Tibial nerve (tissue), 4 donors: ENCODE data around the gene F11R. TPM values are rescaled to one million over a fixed set of nuclear protein-coding genes. Genes with fewer than 3 reads are reported as not detected.

Source experiments
- DNase-seq, 2 donors: peaks; one replicate each; pipeline ENCODE4 v3.0.0-alpha.2; 2019; ENCODE audit warnings: low spot score in 2 of 2
- H3K27ac ChIP-seq, 4 donors: fragments of 200-600 bp; sonication (generic) in 3 of 4; one replicate each; pipeline ENCODE4 v1.5.1; 2017 to 2019; ENCODE audit warnings: mild to moderate bottlenecking in 1 of 4
- H3K27me3 ChIP-seq, 2 donors: fragments of 200-600 bp; sonication (generic) in 1 of 2; one replicate each; pipeline versions ENCODE4 v1.5.1 to v1.6.0; 2017 to 2019
- H3K36me3 ChIP-seq, 3 donors: fragments of 200-600 bp; sonication (generic); one replicate each; pipeline ENCODE4 v1.5.1; 2018 to 2019
- H3K4me1 ChIP-seq, 4 donors: fragments of 200-600 bp; sonication (generic) in 3 of 4; one replicate each; pipeline ENCODE4 v1.5.1; 2017 to 2019
- H3K4me3 ChIP-seq, 4 donors: fragments of 200-600 bp; sonication (generic) in 3 of 4; one replicate each; pipeline ENCODE4 v1.5.1; 2017 to 2019; ENCODE audit warnings: mild to moderate bottlenecking in 1 of 4, moderate library complexity in 1 of 4
- H3K9me3 ChIP-seq, 4 donors: fragments of 200-600 bp; sonication (generic) in 3 of 4; one replicate each; pipeline ENCODE4 v1.5.1; 2017 to 2019
- CTCF ChIP-seq, 5 experiments: fragments of 200-600 bp in 3 of 5; fragments of 450-650 bp in 2 of 5; sonication (generic) in 3 of 5; IDR thresholded peaks; one replicate each; pipeline ENCODE4 v1.5.1; 2016 to 2019; ENCODE audit warnings: antibody characterized with exemption in 5 of 5, mild to moderate bottlenecking in 3 of 5, moderate library complexity in 2 of 5
- EP300 ChIP-seq, 2 donors: sonication (generic); formaldehyde crosslinking; IDR thresholded peaks; one replicate each; pipeline ENCODE4 v1.6.1; 2017; ENCODE audit warnings: antibody characterized with exemption in 2 of 2, mild to moderate bottlenecking in 1 of 2
- POLR2A ChIP-seq, 2 donors: fragments of 450-650 bp; IDR thresholded peaks; one replicate each; pipeline ENCODE4 v1.6.1; 2017; ENCODE audit warnings: antibody characterized with exemption in 2 of 2, mild to moderate bottlenecking in 2 of 2, moderate library complexity in 2 of 2
- WGBS, 2 donors: methylation state at CpG; one replicate each; pipeline ENCODE4 v1.1.5; 2018; 5-methylcytosine and 5-hydroxymethylcytosine counted together
- total RNA-seq, 4 donors: library from RNA; depleted of rRNA; stranded (reverse); fragments of >200 nt; gene quantifications; one replicate each; pipeline ENCODE4 v1.1.0, GENCODE V29; 2016

The F11R gene
- total RNA-seq, 4 donors from 2014 or later, result 6.9 to 23.1 (median 14.9) TPM

DNA sequence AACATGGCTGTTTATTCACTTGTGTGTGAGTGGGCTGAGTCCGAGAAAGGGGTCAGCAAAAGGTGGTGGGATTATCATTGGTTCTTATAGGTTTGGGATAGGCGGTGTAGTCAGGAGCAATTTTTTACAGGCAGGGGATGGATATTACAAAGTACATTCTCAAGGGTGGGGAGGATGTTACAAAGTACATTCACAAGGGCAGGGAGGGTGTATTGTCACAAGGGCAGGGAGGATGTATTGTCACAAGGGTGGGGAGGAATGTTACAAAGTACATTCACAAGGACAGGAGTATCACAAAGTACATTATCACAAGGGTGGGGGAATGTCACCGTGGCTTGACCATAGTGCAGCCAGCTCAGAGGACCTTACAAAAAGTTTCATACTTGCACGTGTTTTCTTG lies 35.2 kb downstream of the F11R start:
- 90 to 93% methylated on average over 4 of the region's 4 CpGs for WGBS, 2 donors
- no peak for DNase-seq
- Histone ChIP-seq H3K4me3 (no peak overlapping the region), H3K9me3 (no peaks in the 10 kb centered on the region), H3K27ac (no peak overlapping the region), H3K4me1 (peaks cover 0 to 17% (median 0%) of the 10 kb centered on the region in 4 donors), H3K27me3 (peaks cover 0 to 15% of the 10 kb centered on the region in 2 donors), H3K36me3 (no peaks in the 10 kb centered on the region)
- no peak for TF ChIP-seq CTCF (IDR thresholded peaks at IDR 0.05)
- no peak for TF ChIP-seq POLR2A (IDR thresholded peaks at IDR 0.05)
- TF ChIP-seq EP300 (IDR thresholded peaks at IDR 0.05), result no peak

- Histone ChIP-seq H3K9me3 (no peaks in the 10 kb centered on the region), H3K4me1 (peaks cover 0 to 10% (median 0%) of the 10 kb centered on the region in 4 donors), H3K27ac (no peak overlapping the region), H3K36me3 (no peaks in the 10 kb centered on the region), H3K27me3 (peaks cover 0 to 41% of the 10 kb centered on the region in 2 donors), H3K4me3 (no peak overlapping the region)
- 3 to 8% methylated on average over 40 to 42 of the region's 42 CpGs for WGBS, 2 donors
- TF ChIP-seq POLR2A (IDR thresholded peaks at IDR 0.05), result no peak
- no peak for TF ChIP-seq EP300 (IDR thresholded peaks at IDR 0.05)
- TF ChIP-seq CTCF (IDR thresholded peaks at IDR 0.05), result no peak
- DNase-seq, result no peak
These were observed 39.2 kb downstream of the F11R start for GRCh38 chr1:160981584-160982411.

DNA sequence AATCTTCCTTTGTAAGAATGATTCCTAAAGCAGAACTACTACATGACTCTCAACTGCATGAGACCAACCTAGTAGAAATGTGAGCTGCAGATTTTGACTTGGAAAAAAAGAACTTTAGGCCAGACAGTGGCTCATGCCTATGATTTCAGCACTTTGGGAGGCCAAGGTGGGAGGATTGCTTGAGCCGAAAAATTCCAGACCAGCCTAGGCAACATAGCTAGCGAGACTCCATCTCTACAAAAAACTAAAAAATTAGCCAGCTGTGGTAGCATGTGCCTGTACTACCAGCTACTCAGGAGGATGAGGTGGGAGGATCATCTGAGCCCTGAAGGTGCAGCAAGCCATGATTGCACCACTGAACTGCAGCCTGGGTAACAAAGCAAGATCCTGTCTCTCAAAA lies 41.7 kb downstream of the F11R start:
- WGBS, 2 donors, result 88 to 90% methylated on average over 2 of the region's 2 CpGs
- peaks cover 0 to 41% of the 10 kb centered on the region in 2 donors for H3K27me3 ChIP-seq
- no peak overlapping the region for H3K27ac ChIP-seq
- no peak overlapping the region for H3K4me3 ChIP-seq
- H3K36me3 ChIP-seq, result no peaks in the 10 kb centered on the region
- H3K9me3 ChIP-seq, result no peaks in the 10 kb centered on the region
- TF ChIP-seq CTCF (IDR thresholded peaks at IDR 0.05) (no peak), EP300 (IDR thresholded peaks at IDR 0.05) (no peak), POLR2A (IDR thresholded peaks at IDR 0.05) (no peak)
- DNase-seq, result no peak
- H3K4me1 ChIP-seq, result peaks cover 0 to 10% (median 0%) of the 10 kb centered on the region in 4 donors

- DNase-seq, result no peak
- peaks cover 0 to 41% of the 10 kb centered on the region in 2 donors for H3K27me3 ChIP-seq
- TF ChIP-seq CTCF (IDR thresholded peaks at IDR 0.05) (no peak), EP300 (IDR thresholded peaks at IDR 0.05) (no peak), POLR2A (IDR thresholded peaks at IDR 0.05) (no peak)
- no peak overlapping the region for H3K27ac ChIP-seq
- WGBS, 2 donors, result 51 to 52% methylated on average over 11 of the region's 11 CpGs
- no peak overlapping the region for H3K4me3 ChIP-seq
- H3K9me3 ChIP-seq, result no peaks in the 10 kb centered on the region
- H3K36me3 ChIP-seq, result no peaks in the 10 kb centered on the region
- peaks cover 0 to 10% (median 0%) of the 10 kb centered on the region in 4 donors for H3K4me1 ChIP-seq
These were observed 42.4 kb downstream of the F11R start for GRCh38 chr1:160978510-160978927.

DNA sequence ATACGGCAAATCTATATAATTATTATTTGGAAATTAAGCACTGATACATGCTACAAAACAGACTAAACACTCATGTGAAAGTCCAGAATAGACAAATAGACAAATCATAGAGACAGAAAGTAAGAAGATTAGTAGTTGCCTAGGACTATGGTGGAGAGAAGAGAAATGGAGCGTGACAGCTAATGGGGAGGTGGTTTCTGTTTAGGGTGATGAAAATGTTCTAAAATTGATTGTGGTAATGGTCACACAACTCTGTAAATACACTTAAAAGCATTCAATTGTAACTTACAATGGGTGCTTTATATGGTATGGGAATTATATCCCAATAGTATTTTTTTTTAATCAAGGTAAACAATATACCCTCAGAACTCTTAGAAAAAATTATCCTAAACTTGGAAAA lies 45.9 kb downstream of the F11R start:
- no peak for DNase-seq
- Histone ChIP-seq H3K27me3 (peaks cover 0 to 19% of the 10 kb centered on the region in 2 donors), H3K27ac (no peak overlapping the region), H3K4me3 (no peak overlapping the region), H3K9me3 (no peaks in the 10 kb centered on the region), H3K36me3 (no peaks in the 10 kb centered on the region), H3K4me1 (no peaks in the 10 kb centered on the region)
- 93 to 95% methylated on average over 2 of the region's 2 CpGs for WGBS, 2 donors
- TF ChIP-seq CTCF (IDR thresholded peaks at IDR 0.05) (no peak), EP300 (IDR thresholded peaks at IDR 0.05) (no peak)
